Iris pigment epithelial cell (primary cell): ENCODE results near the gene KMT2B.

Experiments
- DNase-seq: peaks from one replicate; pipeline ENCODE4 v3.0.0-alpha.2; 2011; ENCODE audit warnings: low read depth

Gene KMT2B

DNA sequence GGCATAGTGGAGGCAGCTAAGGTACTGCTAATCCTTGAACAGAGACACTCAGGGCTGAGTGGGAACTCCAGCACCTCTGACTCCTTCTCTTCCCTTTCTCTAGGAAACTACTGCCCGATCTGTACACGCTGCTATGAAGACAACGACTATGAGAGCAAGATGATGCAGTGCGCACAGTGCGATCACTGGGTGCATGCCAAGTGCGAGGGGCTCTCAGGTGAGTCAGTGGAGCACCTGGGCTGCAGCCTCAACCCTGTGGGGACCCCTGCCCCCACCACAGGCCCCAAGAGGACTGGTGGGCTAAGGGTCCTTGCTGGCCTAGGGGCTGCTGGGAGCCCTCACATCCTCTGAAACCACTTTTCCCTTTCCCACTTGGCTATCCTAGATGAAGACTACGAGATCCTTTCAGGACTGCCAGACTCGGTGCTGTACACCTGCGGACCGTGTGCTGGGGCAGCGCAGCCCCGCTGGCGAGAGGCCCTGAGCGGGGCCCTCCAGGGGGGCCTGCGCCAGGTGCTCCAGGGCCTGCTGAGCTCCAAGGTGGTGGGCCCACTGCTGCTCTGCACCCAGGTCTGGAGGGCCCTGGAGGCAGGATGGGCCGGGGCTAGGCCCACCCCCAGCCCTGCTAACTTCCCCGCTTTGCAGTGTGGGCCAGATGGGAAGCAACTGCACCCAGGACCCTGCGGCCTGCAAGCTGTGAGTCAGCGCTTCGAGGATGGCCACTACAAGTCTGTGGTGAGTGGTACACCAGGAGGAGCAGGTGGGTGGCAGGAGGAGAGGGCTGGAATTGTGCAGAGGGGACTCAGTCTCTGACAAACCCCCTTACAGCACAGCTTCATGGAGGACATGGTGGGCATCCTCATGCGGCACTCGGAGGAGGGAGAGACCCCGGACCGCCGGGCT lies 9.5 kb downstream of the KMT2B start:
- no peak for DNase-seq

DNA sequence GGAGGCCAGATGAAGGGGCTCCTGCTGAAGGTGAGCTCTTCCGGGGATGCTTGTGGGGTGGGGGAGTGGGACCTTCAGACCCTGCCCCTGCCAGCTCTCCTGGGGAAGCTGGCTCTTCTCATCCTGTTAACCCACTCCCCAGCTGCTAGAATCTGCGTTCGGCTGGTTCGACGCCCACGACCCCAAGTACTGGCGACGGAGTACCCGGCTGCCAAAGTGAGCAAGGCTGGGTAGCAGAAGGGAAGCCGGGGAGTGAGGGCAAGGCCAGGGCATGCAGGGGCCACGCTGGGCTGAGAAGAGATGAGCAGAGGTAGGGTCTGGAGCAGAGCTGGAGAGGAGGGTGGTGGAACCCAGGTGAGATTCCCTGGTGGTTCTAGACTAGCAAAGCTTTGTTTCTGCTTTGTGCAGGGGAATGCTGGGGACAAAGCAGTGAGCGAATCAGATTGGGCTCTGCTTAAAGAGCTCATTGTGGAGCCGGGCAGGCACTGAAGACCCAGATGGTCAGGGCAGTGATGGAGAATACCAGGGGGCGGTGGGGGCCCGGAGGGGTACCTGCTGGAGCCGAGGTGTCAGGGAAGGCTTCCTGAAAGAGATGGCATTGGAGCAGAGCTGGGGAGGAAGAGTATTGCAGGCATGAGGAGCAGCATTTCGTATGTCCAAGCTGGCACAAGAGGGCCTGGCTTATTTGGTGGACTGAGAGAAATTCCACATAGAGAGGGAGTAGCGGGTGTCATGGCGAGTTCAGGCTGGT lies 10.3 kb downstream of the KMT2B start:
- no peak for DNase-seq

DNA sequence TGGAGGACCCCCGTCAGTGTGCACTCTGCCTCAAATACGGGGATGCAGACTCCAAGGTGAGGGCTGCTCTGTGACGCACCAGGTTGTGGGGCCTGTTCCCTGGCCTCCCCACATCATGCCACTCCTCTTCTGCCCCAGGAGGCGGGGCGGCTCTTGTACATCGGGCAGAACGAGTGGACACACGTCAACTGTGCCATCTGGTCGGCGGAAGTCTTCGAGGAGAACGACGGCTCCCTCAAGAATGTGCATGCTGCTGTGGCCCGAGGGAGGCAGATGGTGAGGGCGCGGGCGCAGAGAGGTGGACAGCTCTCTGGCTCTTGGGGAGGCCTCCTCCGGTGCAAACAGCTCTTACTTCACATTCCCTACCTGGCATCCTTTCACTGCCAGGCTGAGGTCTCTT lies 11.2 kb downstream of the KMT2B start:
- no peak for DNase-seq

DNA sequence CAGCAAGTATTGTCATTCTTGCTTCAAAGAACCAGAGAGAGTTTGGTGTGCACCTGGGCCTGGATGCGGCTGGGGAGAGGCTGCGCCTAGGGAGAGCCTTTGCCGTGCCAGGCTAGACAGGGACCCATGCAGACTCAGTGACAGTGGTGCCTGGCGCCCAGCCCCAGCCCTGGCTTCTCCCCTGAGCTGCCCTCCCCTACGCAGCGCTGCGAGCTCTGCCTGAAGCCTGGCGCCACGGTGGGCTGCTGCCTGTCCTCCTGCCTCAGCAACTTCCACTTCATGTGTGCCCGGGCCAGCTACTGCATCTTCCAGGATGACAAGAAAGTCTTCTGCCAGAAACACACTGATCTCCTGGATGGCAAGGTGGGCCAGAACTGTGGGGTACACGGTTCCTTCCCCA lies 12.0 kb downstream of the KMT2B start:
- no peak for DNase-seq

DNA sequence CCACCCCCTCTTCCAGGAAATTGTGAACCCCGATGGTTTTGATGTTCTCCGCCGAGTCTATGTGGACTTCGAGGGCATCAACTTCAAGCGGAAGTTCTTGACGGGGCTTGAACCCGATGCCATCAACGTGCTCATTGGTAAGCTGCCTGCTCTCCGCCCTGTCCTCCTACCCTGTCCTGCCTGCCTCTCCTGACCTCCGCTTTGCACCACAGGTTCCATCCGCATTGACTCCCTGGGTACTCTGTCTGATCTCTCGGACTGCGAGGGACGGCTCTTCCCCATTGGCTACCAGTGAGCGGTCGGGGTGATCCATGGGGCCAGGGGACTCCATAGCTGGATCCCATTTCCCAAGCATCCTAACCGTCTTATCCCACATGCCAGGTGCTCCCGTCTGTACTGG lies 12.5 kb downstream of the KMT2B start:
- no peak for DNase-seq

DNA sequence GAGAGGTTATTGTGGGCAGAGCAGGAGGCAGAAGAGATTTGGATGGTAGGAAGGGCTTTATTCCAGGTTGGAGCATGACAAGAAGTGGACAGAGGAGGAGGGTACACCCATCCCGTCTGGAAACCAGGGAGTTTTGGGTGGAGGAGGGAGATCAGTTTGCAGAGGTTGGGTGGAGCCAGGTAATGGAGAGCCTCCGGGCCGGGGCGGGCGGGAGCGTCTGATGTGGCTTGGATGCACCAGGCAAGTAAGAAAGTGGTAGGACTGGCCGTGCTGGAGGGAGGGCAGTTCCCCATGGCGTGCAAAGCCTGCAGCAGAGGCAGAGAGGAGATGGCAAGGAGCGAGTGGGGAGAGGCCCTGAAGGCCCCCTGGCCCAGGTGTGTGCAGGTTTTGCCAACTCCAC lies 13.6 kb downstream of the KMT2B start:
- no peak for DNase-seq

DNA sequence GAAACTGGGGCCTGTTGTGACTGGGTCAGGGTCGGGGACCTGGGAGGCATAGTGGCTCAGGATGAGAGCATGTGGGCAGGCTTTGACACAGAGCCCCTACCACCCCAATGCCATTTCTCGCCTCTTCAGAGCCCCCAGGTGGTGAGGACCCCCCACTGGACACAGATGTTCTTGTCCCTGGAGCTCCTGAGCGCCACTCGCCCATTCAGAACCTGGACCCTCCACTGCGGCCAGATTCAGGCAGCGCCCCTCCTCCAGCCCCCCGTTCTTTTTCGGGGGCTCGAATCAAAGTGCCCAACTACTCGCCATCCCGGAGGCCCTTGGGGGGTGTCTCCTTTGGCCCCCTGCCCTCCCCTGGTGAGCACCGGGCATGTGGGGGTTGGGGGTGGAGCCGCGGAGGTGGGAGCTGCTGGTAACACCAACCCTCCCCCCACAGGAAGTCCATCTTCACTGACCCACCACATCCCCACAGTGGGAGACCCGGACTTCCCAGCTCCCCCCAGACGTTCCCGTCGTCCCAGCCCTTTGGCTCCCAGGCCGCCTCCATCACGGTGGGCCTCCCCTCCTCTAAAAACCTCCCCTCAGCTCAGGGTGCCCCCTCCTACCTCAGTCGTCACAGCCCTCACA lies 14.1 kb downstream of the KMT2B start:
- no peak for DNase-seq

DNA sequence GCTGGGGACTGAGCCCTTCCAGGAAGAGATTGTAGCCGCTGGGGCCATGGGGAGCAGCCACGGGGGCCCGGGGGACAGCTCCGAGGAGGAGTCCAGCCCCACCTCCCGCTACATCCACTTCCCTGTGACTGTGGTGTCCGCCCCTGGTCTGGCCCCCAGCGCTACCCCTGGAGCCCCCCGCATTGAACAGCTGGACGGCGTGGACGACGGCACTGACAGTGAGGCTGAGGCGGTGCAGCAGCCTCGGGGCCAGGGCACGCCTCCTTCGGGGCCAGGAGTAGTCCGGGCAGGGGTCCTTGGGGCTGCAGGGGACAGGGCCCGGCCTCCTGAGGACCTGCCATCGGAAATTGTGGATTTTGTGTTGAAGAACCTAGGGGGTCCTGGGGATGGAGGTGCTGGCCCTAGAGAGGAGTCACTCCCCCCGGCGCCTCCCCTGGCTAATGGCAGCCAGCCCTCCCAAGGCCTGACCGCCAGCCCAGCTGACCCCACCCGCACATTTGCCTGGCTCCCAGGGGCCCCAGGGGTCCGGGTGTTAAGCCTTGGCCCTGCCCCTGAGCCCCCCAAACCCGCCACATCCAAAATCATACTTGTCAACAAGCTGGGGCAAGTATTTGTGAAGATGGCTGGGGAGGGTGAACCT lies 14.9 kb downstream of the KMT2B start:
- no peak for DNase-seq

DNA sequence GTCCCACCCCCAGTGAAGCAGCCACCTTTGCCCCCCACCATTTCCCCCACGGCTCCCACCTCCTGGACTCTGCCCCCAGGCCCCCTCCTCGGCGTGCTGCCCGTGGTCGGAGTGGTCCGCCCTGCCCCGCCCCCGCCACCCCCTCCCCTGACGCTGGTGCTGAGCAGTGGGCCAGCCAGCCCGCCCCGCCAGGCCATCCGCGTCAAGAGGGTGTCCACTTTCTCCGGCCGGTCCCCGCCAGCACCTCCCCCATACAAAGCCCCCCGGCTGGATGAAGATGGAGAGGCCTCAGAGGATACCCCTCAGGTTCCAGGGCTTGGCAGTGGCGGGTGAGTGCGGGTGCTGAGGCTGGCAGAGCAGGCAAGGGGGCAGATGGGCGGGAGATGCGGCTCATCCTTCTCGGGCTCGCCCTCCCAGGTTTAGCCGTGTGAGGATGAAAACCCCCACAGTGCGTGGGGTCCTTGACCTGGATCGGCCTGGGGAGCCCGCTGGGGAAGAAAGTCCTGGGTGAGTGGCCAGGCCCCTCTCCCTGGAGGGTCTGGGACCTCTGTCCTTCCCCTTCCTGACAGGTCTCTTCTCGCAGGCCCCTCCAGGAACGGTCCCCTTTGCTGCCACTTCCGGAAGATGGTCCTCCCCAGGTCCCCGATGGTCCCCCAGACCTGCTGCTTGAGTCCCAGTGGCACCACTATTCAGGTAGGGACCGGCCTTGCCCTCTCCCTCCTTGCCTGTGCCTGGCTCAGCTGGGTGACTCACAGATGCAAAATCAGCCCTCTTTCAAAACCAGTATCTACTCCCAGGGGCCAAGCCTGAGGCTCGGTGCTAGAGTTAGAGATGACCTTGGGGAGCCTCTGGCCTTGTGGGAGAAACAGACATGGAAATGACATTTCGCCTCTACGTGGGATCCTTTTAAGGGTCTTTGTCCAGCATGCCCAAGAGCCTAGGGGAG lies 15.7 kb downstream of the KMT2B start:
- no peak for DNase-seq

DNA sequence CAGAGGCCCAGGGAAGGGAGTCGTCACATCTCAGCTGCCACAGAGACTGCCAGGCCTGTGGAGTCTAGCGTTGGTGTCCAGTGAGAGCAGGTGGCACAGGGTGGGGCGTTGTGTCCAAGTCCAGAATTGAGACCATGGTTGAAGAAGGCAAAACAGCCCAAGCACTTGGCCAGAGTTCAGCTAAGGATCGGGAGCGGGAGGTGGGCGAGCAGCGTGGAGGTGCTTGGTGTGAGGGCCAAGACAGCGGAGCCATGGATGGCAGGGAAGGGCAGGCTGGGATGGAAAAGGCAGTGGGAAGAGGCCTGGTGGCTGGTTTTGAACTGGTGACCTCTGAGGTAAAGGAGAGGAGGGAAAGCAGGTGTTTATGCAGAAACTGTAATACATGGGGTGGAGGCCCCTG lies 16.5 kb downstream of the KMT2B start:
- DNase-seq, result no peak

DNA sequence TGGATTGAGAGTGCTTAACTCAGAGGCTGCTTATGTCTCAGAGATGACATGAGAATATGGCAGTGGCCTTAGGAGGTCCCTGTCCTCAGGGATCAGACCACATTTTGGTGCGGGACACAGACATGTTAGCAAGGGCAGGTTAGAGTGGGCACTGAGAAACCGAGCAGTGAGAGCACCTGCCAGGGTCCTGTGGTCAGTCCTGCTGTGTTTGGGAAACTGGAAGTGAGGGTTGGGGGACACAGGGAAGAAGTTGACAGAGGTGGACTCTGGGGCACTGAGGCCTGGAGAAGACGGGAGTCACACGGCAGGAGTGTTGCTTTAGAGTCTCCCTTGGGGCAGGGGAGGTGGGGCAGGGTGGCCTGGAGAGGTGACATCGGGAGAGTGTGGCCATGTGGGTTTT lies 17.1 kb downstream of the KMT2B start:
- DNase-seq, result no peak

DNA sequence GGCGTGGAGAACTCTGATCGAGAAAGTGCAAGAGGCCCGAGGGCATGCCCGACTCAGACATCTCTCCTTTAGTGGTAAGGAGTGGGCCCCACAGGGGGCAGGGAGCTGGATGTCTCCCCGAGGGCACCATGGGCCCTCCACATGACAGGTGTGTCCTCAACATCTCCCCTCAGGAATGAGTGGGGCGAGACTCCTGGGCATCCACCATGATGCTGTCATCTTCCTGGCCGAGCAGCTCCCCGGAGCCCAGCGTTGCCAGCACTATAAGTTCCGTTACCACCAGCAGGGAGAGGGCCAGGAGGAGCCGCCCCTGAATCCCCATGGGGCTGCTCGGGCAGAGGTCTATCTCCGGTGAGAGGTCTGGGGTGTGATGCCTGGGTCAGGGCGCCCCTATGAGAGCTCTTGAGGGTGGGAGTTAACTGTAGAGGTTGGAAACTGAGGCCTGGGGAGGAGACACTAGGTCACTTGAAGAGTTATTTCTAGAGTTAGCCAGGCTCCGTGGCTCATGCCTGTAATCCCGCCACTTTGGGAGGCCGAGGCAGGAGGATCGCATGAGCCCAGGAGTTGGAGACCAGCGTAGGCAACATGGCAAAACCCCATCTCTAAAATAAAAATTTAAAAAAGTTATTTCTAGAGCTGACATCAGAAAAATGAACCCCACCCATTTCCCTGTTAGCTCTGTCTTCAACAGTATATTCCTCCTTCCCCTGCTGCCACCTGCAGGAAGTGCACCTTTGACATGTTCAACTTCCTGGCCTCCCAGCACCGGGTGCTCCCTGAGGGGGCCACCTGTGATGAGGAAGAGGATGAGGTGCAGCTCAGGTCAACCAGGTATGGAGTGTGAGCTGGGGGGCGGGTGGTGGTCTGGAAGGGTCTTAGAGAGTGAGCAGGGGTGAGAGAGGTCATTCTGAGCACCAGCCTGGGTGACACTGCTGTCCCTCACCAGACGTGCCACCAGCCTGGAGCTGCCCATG lies 19.4 kb downstream of the KMT2B start:
- DNase-seq, result no peak

DNA sequence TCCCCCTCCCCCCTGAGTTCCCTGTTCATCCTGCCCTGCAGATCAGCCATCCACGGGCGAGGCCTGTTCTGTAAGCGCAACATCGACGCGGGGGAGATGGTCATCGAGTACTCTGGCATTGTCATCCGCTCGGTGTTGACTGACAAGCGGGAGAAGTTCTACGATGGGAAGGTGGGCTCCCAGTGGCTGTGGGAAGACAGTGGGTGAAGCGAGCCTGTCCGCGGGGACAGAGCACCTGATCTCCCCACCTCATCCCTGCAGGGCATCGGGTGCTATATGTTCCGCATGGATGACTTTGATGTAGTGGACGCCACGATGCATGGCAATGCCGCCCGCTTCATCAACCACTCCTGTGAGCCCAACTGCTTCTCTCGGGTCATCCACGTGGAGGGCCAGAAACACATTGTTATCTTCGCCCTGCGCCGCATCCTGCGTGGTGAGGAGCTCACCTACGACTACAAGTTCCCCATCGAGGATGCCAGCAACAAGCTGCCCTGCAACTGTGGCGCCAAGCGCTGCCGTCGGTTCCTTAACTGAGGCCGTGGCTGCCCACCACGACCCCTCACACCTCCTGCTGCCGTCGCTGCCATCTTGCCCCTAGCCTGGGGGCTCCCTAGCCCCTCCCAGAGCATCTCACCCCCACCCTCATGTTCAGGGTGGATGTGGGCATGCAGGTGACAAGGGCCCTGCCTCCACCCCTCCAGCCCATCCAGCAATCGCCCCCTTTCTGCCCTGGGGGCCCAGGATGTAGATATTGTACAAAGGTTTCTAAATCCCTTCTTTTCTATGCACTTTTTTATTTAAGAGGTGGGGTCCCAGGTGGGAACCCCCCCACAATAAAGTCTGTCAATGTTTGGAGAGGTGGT lies 20.5 kb downstream of the KMT2B start:
- DNase-seq, result no peak

DNA sequence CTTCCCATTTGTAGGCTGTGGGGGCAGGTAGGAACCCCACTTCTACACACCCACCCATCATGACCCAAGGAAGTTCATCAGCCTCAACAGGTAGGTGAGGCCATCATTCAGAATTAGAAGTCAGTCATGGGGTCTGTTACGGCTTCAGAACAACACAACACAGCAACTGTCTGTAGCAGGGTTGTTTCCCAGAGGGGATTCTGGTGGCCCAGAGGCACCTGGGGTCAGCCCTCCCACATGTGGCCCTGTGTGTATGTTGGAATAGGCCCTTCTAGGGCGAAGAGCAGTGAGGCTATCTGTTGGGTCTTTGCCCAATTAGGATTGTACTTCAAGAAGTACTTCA lies 21.1 kb downstream of the KMT2B start:
- DNase-seq, result no peak

DNA sequence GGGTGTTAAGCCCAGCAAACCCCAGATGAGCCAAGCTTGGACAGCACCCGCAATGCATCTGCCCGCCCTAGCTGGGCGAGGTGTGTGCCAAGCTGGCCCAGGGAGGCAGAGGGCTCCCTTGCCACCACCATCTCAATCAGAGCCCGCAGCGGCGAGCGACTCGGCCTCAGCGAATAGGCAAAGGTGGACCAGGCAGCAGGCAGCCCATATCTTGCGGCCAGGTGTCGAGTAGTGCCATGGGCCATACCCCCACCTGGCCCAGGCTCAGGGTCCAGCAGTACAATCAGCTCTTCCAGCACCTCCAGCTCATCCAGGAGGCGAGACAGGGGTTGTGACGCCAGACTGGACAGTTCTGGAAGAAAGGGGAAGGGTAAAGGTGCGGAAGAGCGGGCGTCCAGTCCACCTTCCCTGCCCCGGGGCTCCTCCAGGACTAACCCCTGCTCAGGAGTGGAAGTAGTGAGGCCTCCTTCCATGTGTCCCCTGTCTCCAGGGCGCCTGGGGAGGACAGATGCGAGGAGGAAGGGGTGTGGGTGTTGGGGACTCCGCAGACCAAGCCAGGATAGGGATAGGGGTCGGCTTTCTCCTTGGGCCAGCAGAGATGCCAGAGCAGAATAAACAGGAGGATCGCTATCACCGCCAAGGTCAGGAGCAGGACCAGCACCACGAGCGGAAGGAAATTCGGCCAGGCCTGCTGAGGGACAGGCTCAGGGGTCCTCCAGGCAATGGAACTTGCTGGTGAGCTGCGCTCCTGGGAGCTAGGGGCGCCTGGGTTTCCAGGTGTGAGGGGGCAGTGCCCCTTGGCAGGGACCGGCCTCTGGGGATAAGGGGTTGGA lies 21.7 kb downstream of the KMT2B start:
- DNase-seq, result no peak

DNA sequence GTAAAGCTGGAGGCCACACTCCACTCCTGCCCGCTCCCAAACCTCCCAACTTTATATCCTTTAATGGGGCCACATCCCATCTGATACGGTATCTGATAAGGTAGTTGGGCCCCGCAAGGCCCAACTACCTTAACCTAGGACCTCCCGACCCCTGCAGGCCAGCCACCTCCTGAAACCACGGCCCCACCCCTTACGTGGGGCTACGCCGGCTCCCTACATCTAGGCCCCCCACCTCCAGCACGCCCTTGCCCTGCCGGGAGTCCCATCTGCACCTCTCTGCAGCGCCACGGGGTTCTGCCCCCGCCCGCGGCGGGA lies 22.3 kb downstream of the KMT2B start:
- no peak for DNase-seq

DNA sequence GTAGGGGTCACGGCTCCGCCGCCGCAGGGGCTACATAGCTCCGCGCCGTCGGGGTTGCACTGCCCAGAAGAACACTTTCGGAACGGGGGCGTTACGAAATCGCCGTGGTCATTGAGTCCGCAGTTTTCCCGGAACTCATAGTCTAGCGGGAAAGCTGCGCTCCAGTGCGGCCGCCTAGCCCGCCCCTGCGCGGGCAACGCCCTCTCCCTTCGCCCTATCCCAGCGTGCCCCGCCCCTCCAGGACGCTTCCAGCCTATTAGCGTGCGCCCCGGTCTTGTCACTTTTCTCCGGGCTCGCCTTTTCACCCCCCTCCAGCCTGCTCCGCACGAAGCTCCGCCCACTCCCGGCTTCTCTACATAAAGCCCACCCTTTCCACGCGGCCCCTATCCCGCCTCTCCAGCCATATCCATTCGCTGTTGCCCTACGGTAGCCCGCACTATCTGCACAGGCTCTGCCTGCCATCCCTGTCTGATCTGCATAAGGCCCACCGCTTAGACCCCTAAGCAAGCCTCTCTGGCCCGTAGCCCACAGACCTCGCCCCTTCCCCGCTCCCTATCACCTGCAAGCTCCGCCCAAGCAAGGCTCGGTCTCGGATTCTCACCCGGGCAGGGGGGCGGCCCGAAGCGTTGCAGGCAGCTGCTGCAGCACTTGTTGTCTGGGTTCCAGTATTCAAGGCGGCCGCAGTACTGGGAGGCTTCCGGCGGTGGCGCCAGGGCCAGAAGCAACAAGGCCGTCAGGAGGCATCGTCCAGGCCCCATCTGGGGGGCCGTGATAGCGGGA lies 22.8 kb downstream of the KMT2B start:
- peak; percentile 97 for DNase-seq

DNA sequence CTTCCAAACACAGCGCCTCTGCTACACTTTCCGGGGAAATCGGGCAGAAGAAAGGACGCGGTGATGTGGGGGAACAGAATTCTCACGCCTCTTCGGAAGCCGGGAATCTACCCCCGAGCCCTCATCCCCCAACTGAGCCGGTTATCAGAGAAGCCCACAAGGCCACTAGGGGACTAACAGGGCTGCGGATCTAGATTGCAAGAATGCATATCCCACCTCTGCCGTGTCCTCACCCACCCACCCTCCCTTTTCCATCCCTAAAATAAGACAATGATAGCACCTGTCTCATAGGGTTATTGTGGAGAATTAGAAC lies 23.4 kb downstream of the KMT2B start:
- no peak for DNase-seq
